BLaER1 (cell line): Measurements from ENCODE around the gene CAPZA2.
"Not testable (repeated sequence)": the region's sequence is repeated elsewhere in the genome, so short reads cannot be mapped to it uniquely, and the experiment has no call there.

Experiments used
- H3K27ac ChIP-seq: shearing (Covaris generic); formaldehyde crosslinking; 2 replicates; pipeline ENCODE4 v1.8.1; 2022
- H3K27me3 ChIP-seq: shearing (Covaris generic); formaldehyde crosslinking; 2 replicates; pipeline ENCODE4 v1.8.1; 2022
- H3K36me3 ChIP-seq: shearing (Covaris generic); formaldehyde crosslinking; 2 replicates; pipeline ENCODE4 v1.8.1; 2022
- H3K4me1 ChIP-seq: shearing (Covaris generic); formaldehyde crosslinking; 2 replicates; pipeline ENCODE4 v1.8.1; 2022
- H3K4me2 ChIP-seq: shearing (Covaris generic); formaldehyde crosslinking; 2 replicates; pipeline ENCODE4 v1.8.1; 2022
- H3K4me3 ChIP-seq: shearing (Covaris generic); formaldehyde crosslinking; 2 replicates; pipeline ENCODE4 v1.8.1; 2022
- H3K9ac ChIP-seq: shearing (Covaris generic); formaldehyde crosslinking; 2 replicates; pipeline ENCODE4 v1.8.1; 2022
- H3K9me3 ChIP-seq: shearing (Covaris generic); formaldehyde crosslinking; 2 replicates; pipeline ENCODE4 v1.8.1; 2022
- H4K20me1 ChIP-seq: shearing (Covaris generic); formaldehyde crosslinking; 2 replicates; pipeline ENCODE4 v1.8.1; 2022
- Cebpa-rat ChIP-seq: shearing (Covaris generic); IDR thresholded peaks from 2 replicates; pipeline ENCODE4 v1.8.1; 2022

The CAPZA2 gene

DNA sequence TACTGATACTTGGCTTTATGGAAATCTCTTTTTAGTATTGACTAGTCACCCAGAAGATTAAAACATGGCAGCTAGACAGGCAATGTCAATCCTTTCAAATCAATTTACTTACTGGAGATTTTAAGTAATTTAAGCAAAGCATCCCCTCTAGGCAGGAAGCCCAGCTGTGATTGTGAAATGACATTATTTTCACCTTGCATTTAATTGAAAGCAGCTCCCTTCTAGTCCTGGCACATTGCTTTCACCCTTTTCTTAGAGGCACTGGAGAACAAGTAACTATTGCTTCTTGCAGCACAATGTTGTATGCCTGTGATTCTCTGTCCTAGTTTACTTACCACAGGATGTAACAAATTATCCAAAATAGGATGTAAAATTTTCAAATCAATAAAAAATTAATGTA is 104.2 kb downstream of the CAPZA2 start:
- Histone ChIP-seq H3K4me2 (no peak overlapping the region), H3K9me3 (no peaks in the 10 kb centered on the region), H3K36me3 (no peaks in the 10 kb centered on the region), H3K27ac (no peak overlapping the region), H4K20me1 (no peaks in the 10 kb centered on the region), H3K4me3 (no peak overlapping the region), H3K9ac (no peak overlapping the region), H3K4me1 (no peaks in the 10 kb centered on the region), H3K27me3 (no peaks in the 10 kb centered on the region)
- TF ChIP-seq Cebpa-rat = no peak

DNA sequence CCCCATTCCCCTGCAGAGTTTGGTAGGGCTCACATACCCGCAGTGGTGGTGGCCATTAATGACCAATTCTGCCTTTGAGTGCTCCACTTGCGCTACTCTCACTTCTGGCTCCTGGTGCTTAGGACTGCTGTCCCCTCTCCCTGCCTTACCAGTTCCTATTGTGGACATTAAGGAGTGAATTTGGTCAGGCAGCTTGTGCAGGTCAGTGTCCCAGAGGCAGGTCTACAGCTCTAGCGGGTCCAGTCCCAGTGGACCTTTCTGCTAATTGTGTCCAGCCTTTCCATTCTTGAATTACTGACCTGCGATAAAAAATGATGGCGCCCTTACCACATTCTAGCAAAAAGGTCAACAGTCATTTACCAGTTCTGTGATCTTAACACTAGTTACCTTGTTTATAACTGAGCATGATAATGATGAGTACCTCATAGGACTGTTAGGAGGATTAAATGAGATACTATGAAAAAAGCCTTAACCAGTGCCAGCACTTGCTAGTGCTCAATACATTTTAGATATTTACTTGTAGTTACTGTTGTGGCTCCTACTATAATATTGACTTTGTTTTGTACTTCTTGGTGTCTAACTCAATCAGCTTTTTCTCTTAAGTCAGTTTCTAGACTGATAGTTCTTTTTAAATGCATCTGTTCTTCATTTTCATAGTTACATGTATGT is 105.0 kb downstream of the CAPZA2 start:
- Histone ChIP-seq H3K27ac (no peak overlapping the region), H3K4me2 (no peak overlapping the region), H3K4me3 (no peak overlapping the region), H4K20me1 (no peaks in the 10 kb centered on the region), H3K36me3 (no peaks in the 10 kb centered on the region), H3K4me1 (no peaks in the 10 kb centered on the region), H3K27me3 (no peaks in the 10 kb centered on the region), H3K9ac (no peak overlapping the region), H3K9me3 (no peaks in the 10 kb centered on the region)
- TF ChIP-seq Cebpa-rat = no peak

DNA sequence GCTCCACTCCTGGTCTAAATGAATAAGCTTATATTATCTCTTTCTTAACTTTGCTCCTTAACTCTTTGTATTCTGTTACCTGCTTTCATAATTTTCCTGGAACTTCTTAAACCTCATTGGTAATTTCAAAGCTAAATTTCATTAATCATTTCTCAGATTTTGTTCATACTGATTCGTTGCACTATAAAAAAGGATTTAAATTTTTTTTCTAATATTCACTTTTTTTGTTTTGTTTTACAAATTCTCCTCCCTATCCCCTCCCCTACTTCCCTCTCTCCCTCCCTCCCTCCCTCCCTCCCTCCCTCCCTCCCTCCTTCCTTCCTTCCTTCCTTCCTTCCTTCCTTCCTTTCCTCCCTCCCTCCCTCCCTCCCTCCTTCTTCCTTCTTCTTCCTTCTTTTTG is 105.6 kb downstream of the CAPZA2 start:
- no peak overlapping the region for H3K27ac ChIP-seq
- H4K20me1 ChIP-seq = no peaks in the 10 kb centered on the region
- no peaks in the 10 kb centered on the region for H3K4me1 ChIP-seq
- H3K4me3 ChIP-seq = no peak overlapping the region
- no peak overlapping the region for H3K4me2 ChIP-seq
- no peaks in the 10 kb centered on the region for H3K36me3 ChIP-seq
- no peaks in the 10 kb centered on the region for H3K27me3 ChIP-seq
- no peak overlapping the region for H3K9ac ChIP-seq
- no peaks in the 10 kb centered on the region for H3K9me3 ChIP-seq
- TF ChIP-seq Cebpa-rat = no peak

DNA sequence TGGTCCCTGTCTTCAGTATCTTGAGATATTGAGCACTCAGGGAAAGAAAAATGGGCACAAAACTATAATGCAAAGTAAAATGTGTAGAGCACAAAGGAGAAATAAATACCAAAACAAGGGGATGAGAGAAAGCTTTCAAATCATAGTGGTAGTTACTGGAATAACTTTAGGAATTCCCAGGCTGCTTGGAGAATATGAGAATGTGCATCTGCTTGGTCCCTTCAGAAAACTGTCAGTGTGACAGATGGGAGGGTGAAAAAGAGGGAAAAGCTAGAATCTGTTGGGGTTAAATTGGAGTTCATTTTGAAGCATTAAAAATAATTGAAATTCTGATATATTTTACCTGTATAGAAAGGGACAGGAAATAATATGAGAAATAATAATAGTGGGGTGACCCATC is 106.2 kb downstream of the CAPZA2 start:
- Histone ChIP-seq H3K4me1 (no peaks in the 10 kb centered on the region), H3K36me3 (no peaks in the 10 kb centered on the region), H3K27me3 (no peaks in the 10 kb centered on the region), H3K9ac (no peak overlapping the region), H3K9me3 (no peaks in the 10 kb centered on the region), H3K27ac (no peak overlapping the region), H4K20me1 (no peaks in the 10 kb centered on the region), H3K4me3 (no peak overlapping the region), H3K4me2 (no peak overlapping the region)
- no peak for TF ChIP-seq Cebpa-rat

DNA sequence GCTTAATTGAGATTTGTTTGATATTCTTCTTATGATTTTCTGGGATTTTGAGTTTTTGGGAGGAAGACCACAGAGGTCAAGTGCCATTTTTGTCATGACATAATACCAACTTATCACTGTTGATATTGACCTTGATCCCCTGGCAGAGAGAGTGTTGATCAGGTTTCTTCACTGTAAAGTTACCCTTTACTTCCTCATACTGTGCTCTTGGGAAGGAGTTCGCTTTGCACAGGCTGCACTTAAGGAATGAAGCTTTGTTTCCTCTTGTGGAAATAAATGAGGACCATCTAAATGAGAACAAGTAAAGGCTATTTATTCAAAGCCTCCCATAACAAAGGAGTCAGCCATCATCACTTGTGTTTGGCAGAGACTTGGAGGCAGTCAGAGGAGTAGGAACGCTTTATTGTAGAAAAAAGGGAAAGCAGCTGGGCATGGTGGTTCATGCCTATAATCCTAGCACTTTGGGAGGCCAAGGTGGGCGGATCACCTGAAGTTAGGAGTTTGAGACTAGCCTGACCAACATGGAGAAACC is 107.0 kb downstream of the CAPZA2 start:
- H4K20me1 ChIP-seq = no peaks in the 10 kb centered on the region
- H3K4me1 ChIP-seq = no peaks in the 10 kb centered on the region
- no peaks in the 10 kb centered on the region for H3K36me3 ChIP-seq
- H3K9ac ChIP-seq = no peak overlapping the region
- H3K9me3 ChIP-seq = no peaks in the 10 kb centered on the region
- no peak overlapping the region for H3K27ac ChIP-seq
- no peak for TF ChIP-seq Cebpa-rat
- H3K4me2 ChIP-seq = no peak overlapping the region
- H3K4me3 ChIP-seq = no peak overlapping the region
- no peaks in the 10 kb centered on the region for H3K27me3 ChIP-seq

DNA sequence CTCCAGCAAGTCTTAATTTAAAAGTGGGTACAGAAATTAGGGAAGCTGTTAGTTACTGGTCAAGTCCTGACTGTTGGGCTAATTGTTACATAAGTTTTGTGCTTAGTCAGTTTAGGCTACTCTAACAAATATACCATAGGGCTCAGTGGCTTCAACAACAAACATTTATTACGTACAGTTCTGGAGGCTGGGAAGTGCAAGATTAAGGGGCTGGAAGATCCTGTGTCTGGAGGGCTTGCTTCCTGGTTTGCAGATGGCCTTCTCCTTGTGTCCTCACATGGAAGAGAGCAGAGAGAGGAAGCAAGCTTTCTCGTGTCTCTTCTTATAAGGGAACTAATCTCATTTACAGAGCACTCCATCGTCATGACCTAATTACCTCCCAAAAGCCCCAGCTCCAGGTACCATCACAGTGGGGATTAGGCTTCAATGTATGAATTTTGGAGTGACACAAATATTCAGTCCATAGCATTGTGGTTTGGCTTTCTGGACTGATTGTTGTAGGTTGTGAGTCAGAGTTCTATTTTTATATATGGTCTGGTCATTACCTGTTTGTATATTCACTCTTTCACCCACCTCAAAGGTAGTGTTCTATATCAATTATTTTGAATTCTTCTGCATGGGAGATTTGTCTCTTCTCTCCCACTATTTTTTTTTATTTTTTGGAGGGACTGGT is 108.0 kb downstream of the CAPZA2 start:
- H3K4me2 ChIP-seq = no peak overlapping the region
- H3K27me3 ChIP-seq = no peaks in the 10 kb centered on the region
- H3K4me1 ChIP-seq = no peaks in the 10 kb centered on the region
- 0 out of 2 replicates have a peak, but pooled peaks cover 6% of the 10 kb centered on the region for H3K9me3 ChIP-seq
- no peak overlapping the region for H3K9ac ChIP-seq
- no peaks in the 10 kb centered on the region for H3K36me3 ChIP-seq
- no peak for TF ChIP-seq Cebpa-rat
- H3K27ac ChIP-seq = no peak overlapping the region
- no peaks in the 10 kb centered on the region for H4K20me1 ChIP-seq
- no peak overlapping the region for H3K4me3 ChIP-seq

DNA sequence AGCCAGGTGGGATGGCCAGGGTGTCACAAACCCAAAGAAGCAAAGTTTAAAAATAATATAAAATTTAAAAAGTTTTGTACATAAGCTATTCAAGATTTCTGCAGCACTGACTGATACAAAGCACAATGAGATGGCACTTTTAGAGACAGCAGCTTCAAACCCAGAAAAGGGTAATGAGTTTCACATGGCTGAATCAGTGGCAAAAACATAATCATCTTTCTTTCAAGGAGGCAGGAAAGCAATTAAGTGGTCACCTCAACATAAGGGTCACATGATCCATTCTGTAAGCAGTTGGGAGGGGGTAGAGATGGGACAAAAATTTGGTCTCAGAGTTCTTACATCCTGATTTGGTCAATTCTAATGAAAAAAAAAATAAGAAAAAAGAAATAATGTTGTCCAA is 108.8 kb downstream of the CAPZA2 start:
- not testable (repeated sequence) for H3K9me3 ChIP-seq, H3K4me3 ChIP-seq, H3K4me1 ChIP-seq, H3K36me3 ChIP-seq, H3K9ac ChIP-seq, H3K4me2 ChIP-seq, H4K20me1 ChIP-seq, H3K27ac ChIP-seq, H3K27me3 ChIP-seq
